GM18511 (cell line): ENCODE data around the gene SP2.

Source experiments
- ATAC-seq: cut with Tn5 transposase; IDR thresholded peaks from one replicate; pipeline ENCODE4 v1.9.1; 2021; ENCODE audit warnings: mild to moderate bottlenecking, moderate library complexity; ENCODE audit not compliant: unreplicated experiment

SP2 gene

GRCh38 chr17:47870056-47870455, 26.0 kb upstream of the SP2 start:
- ATAC-seq, result no peak

- ATAC-seq, result no peak
Measured at GRCh38 chr17:47871048-47871447, 25.0 kb upstream of the SP2 start.

GRCh38 chr17:47872019-47872650, 23.9 kb upstream of the SP2 start:
- no peak for ATAC-seq

GRCh38 chr17:47872651-47873161, 23.3 kb upstream of the SP2 start:
- no peak for ATAC-seq

- ATAC-seq, result no peak
Measured at GRCh38 chr17:47873200-47874090, 22.6 kb upstream of the SP2 start.

- no peak for ATAC-seq
Measured at GRCh38 chr17:47875011-47875985, 20.7 kb upstream of the SP2 start.

- ATAC-seq, result no peak
Measured at GRCh38 chr17:47877368-47878034, 18.5 kb upstream of the SP2 start.

- ATAC-seq, result no peak
Measured at GRCh38 chr17:47878203-47879027, 17.6 kb upstream of the SP2 start.

GRCh38 chr17:47879028-47879585, 16.9 kb upstream of the SP2 start:
- ATAC-seq, result no peak

- no peak for ATAC-seq
Measured at GRCh38 chr17:47879776-47880454, 16.1 kb upstream of the SP2 start.

- ATAC-seq, result no peak
Measured at GRCh38 chr17:47882247-47882646, 13.8 kb upstream of the SP2 start.

- no peak for ATAC-seq
Measured at GRCh38 chr17:47882695-47883588, 13.1 kb upstream of the SP2 start.

- no peak for ATAC-seq
Measured at GRCh38 chr17:47883589-47884426, 12.2 kb upstream of the SP2 start.

- no peak for ATAC-seq
Measured at GRCh38 chr17:47884427-47884740, 11.7 kb upstream of the SP2 start.

- no peak for ATAC-seq
Measured at GRCh38 chr17:47884905-47885730, 10.9 kb upstream of the SP2 start.

GRCh38 chr17:47888293-47888692, 7.7 kb upstream of the SP2 start:
- no peak for ATAC-seq
